Right hindlimb (tissue), 1 donor: Measurements from ENCODE around the gene KCNJ18.
"Not testable (repeated sequence)": the region's sequence is repeated elsewhere in the genome, so short reads cannot be mapped to it uniquely, and the experiment has no call there.

Experiments
- DNase-seq: peaks from one replicate; pipeline ENCODE4 v3.0.0-alpha.2; 2018

Gene KCNJ18

DNA sequence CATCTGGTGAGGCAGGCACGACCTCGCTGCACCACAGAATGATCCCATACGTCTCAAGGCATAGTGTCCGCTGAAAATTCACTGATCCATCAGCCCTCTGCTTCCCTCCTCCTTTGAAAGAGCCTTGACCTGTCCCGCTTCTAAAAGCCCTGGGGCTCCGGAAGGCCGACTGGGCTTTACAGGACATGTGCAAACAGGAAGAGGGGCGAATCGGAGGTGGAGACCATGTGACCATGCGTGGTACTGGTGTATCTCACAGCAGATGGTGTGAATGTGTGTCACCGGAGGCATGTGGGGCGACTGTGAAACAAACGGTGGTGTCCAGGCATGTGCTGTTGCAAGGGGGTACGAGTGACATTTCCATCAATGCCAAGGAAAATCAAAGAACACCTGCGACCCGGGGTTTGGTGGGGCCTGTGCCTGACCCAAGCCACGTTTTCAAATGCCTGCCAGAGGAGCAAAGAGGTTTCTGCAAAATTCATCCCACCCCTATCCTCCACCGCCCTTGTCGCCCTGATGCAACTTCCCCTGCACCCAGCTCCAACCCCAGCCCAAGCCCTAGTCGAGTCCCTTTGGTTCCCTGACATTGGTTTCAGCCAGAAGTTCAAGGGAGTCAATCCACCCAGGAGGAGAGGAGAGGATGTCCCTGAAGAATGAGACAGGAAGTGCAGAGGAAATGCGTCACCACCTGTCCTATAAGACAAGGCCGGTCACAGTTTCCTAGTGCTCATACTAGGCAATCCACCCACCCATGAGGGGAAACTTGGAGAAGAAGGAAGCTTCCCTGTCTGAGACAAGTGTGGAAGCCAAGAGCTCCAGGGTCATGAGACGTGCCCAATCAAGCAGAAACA, 5.9 kb upstream of the KCNJ18 start:
- DNase-seq: no peak

GRCh38 chr17:21687136-21687953, 5.0 kb upstream of the KCNJ18 start:
- DNase-seq: no peak

DNA sequence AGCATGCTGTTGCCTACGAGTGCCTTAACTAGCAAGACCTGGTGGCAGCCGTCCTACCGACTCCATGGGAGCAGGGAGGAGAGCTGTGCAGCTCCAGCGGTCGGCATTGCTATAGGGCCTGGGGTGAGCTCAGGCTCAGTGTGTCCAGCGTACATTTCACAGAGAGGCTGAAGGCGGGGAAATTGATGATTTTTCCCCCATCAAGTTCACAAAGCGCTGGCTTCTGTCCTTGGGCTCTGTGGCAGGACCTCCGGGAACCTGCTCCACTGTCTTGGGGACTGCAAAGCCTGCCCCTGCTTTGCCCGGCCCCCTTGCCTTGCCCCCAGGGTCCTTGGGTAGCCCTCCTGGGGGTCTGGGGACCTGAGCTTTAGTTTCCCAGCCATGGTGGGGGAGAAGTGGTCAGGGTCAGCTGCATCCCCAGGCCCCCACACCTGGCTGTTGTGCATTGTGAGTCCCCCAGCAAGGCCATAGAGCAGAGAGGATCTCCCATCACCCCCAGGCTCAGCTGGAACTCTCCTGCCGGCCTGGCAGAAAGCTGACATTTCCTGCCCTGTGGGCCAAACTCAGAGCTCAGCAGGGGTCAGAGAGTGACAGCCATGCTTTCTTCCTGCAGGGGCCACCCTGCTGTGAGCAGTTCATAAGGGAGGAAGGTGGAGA, 3.9 kb upstream of the KCNJ18 start:
- DNase-seq: no peak

DNA sequence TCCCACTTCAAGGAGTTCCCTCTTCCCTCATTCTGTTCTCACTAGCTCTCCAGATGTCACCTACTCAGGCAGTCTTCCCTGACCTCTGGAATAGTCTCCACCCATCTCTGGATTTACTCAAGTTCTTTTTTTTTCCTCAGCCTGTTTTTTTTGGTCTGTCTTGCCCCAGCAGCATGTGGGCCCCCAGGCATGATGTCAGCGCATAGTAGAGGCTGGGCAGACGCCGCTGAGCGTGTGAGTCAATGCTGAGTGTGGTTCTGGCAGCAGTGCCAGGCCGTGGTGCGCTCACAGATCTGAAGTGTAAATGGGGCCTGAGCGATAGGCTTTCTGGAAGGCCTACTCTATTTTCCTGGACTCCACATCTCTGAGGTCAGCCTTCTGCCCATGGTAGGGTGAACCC, 2.7 kb upstream of the KCNJ18 start:
- DNase-seq: peak; percentile 50

DNA sequence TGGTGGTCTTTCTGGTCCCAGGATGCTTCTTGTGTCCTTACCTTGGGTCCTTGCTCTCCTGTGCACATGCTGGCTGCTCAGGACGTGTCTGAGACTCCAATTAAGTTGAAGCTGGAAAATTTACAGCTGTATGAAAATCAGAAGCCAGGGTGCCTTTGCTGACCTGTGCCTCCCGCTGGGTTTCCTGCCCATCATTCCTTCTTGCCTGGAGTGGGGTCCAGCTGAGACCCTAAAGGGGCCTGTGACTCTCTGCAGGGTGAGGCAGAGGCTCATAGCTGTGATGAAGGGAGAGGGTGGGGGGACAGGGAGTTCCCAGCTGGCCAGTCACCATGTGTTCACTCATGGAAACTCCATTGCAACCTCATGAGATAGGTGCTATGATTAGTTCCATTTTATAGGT, 1.5 kb upstream of the KCNJ18 start:
- DNase-seq: not testable (repeated sequence)

DNA sequence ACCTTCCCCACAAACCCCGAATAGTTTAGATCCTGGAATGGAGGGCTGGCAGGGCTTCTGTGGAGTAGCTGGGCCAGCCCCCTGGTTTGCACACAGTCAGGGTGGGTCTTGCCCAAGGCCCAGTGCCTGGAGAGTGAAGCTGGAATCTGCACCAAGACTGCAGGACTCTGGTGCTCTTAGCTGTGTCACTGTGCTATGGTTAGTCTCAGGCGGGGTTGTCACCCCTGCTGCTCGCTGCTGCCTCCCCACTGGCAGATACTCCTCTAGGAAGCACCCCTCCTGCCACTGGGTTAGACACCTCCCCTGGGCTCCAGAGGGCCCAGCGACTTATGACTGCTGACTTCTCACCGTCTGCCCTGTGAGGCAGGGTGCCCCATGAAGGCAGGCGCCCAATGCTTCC, 842 bp upstream of the KCNJ18 start:
- DNase-seq: not testable (repeated sequence)

DNA sequence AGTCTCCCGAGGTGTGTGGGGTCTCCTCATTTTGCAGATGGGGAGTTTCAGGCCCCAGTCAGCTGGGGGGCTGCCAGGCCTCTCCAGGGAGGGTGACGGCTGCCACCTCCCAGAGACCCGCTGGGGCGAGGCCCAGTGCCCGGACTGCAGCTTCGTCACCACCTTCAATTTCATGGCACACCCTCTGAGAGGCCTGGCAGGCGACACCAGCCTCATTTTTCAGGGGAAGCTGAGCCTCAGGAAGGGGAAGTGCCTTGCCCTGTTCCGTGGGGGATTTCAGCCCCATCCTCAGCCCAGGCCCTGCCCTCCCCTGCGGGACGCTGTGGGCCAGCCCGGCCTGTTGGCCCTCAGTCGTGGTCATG, 362 bp downstream of the KCNJ18 start:
- DNase-seq: not testable (repeated sequence)

DNA sequence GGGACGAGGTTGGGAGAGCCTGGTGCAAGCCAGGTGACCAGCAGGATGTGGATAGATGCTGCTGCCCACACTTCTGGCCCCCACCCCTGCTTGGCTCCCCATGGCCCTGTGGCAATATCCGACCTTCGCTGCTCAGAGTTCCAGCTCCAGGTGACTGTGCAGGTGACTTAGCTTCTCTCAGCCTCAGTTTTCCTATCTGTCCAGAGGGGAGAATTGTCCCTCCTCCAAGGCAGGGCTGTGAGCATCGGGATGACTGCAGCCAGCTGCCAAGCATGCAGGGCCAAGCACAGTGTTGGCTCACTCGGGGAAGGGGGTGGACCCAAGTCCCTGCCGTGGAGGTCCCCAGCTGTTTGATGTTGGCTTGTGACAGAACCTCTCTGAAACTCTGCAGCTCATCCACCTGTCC, 1.1 kb downstream of the KCNJ18 start:
- DNase-seq: not testable (repeated sequence)

GRCh38 chr17:21693937-21694336, 1.6 kb downstream of the KCNJ18 start:
- DNase-seq: not testable (repeated sequence)

DNA sequence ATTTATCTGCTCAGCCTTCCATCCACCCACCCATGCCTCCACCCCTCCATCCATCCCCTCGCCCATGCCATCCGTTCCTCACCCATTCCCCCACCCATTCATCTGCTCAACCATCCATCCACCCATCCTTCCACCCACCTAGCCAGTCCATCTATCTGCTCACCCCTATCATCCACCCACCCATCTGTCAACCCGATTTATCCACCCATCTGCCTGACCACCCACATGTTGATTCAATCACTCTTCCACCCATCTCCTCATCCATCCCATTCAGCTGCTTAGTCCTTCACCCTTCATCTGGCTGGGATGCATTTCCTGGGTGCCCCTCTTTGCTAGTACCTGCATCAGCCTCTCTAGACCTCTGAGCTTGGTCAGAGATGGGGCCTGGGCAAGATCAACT, 3.9 kb downstream of the KCNJ18 start:
- DNase-seq: not testable (repeated sequence)

DNA sequence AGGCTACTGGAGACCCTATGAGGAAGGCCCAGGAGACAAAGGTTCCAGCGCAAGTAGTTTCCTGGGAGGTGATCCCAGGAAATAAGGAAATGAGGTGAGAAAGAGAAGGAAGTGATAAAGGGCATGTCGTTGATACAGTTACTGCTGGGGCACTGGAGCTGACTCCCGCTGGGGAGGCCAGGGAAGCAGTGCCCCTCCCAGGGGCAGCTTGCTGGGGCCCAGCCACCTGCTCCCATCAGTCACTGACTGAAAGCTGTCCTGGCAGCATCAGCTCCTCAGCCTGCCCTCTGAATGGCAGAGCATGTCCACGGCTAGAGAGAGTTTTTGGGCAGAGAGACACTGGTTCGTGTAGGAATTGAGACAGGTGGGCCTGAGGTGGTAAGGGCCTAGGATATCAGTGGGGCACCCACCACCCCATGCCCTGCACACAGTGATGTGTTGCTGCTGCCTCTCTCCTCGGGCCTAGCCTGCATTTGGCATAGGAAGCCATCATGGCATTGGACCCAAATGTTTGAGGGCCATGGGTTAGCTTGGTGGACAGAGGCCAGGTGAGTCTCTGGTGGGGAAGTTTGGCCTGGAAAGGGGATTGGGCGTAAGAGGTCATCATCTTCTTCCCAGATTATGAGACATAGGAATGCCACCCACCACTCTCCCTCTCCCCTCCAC, 4.7 kb downstream of the KCNJ18 start:
- DNase-seq: not testable (repeated sequence)

- DNase-seq: not testable (repeated sequence)
Observed at GRCh38 chr17:21697508-21697860, 5.2 kb downstream of the KCNJ18 start.

DNA sequence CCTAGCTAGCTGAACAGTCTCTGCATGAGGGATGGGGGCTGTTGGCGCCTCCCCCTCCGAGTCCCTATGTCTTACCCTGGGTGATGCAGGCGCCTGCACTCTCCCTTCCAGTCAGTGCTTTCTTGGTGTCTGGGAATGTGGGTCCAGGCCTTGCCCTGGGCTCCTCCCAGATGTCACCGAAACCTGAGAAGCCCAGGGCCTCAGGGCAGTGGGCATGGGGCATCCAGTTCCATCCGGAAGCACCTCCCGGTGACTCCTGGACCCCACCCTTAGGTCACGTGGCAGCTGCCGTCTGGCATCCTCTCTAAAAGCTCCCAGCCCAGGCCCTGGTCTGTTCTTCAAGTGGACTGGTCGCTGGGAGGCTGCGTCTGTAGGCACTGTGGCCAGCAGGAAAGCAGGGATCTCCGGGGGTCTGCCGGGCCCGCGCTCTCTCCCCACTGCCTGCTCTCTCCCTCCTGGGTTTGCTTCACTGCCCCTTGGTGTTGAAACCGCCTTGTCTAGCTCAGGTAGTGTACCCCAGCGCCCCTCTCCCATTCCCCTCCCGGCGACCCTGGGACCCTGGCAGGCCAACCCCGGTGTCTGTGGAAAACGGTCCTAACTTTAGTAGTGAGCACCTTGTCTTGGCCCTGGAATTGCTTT, 6.2 kb downstream of the KCNJ18 start:
- not testable (repeated sequence) for DNase-seq

DNA sequence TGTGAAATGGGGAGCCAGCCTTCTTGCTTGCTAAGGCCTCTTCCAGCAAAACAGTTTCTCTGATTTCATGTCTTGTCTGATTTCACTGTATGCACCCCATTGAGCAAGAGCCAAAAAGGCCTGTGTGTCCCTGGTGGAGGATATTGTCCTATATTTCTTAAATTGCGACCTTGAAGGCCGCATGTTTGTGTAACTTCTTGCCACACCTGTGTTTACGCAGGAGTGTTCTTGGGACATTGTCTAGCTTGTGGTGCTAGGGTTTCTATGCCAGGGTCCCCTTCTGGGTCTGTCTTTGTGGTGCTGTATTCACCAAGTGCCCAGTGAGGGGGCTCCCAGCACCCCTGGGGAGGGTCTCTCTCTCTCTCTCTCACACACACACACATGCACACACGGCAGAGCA, 6.8 kb downstream of the KCNJ18 start:
- DNase-seq: not testable (repeated sequence)

GRCh38 chr17:21699573-21700236, 7.4 kb downstream of the KCNJ18 start:
- DNase-seq: not testable (repeated sequence)

GRCh38 chr17:21701090-21701489, 8.8 kb downstream of the KCNJ18 start:
- not testable (repeated sequence) for DNase-seq

DNA sequence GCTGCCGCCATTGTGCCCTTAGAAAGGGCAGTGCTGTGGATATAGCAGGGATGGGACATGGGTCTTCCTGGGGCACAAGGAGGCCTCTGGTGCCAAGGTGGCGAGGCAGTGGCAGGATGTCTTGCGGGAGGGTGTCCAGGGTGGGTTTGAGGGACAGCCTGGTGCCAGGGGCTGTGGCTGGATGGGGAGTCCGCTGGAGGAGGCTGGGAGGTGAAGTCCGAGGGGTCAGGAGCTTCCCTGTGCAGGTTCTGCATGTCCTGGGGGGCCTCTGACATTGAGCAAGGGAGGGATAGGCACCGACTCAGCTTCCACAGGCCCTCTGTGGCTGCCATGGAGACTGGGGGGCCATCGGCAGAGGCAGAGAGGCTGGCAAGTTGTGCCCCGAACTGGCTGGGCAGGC, 9.7 kb downstream of the KCNJ18 start:
- not testable (repeated sequence) for DNase-seq

- not testable (repeated sequence) for DNase-seq
Observed at GRCh38 chr17:21702521-21702920, 10.2 kb downstream of the KCNJ18 start.

GRCh38 chr17:21702940-21703640, 10.8 kb downstream of the KCNJ18 start:
- DNase-seq: not testable (repeated sequence)

DNA sequence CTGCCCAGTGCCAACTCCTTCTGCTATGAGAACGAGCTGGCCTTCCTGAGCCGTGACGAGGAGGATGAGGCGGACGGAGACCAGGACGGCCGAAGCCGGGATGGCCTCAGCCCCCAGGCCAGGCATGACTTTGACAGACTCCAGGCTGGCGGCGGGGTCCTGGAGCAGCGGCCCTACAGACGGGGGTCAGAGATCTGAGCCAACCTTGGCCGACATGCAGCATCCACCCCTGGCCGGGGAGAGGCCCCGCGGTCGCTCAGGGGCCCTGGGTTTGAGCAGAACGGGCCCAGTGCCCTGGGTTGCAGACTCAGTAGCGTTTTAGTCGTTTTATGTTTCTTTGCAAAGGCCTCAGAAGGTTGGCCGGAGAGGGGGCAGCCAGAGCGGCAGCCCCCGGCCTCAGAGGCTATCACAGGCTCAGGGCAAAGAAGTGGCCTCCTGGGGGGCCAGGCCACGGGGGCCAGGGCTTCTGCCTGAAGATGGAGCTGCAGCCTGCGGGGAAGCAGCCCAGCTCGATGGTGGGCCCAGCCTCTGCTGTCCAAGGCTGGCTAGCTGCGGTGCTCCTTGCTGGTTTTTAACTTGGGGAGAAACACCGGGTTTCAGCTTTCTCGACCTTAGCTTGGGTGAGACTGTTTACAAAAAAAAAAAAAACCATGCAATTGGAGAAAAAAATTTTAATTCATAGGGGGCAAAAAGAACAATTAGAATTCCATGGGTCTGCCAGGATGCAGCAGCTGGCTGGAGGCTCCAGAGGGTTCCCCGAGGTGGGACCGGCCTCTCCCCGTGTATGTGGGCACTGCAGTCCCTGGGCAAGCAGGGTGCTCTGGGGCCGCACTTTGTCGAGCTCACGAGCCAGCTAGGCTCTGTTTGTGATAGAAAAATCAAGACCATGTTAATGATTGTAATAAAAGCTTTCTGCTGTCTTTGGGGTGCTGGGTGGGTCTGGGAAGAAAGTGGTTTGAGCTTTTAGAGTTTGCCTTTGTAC, 11.9 kb downstream of the KCNJ18 start:
- not testable (repeated sequence) for DNase-seq
